Activated CD4-positive, alpha-beta memory T cell treated with anti-CD3 and anti-CD28 coated beads for 36 hours (primary cell): ENCODE measurements around the gene GSG1L. TPM values are rescaled to one million over a fixed set of nuclear protein-coding genes. Genes with fewer than 3 reads are reported as not detected.

Experiments used
- total RNA-seq, 2 experiments: library from RNA; stranded (reverse); gene quantifications; one replicate each; pipeline ENCODE4 v1.2.3, GENCODE V29; 2021

The GSG1L gene
- total RNA-seq, 2 experiments from 2014 or later = 0.26 to 0.44 TPM

Other genes with a start within 250 kb of the GSG1L start
- 100 to 1,000 TPM; 201 to 214 TPM for gene XPO6, start 148.3 kb upstream of the GSG1L start, total RNA-seq
- gene SBK1, start 228.8 kb upstream of the GSG1L start, total RNA-seq = 1 to 10 TPM; 2.9 to 3.8 TPM